HUES6 (cell line): ENCODE results near the gene MUC5AC.

Experiments used
- H3K27ac ChIP-seq: 2 replicates; pipeline ENCODE4 v1.7.0; 2013; ENCODE audit warnings: low read depth, mild to moderate bottlenecking, low read length, inconsistent platforms
- H3K27me3 ChIP-seq: 2 replicates; pipeline ENCODE4 v1.6.1; 2013; ENCODE audit warnings: low read length; ENCODE audit not compliant: control insufficient read depth, insufficient read depth
- H3K36me3 ChIP-seq: 2 replicates; pipeline ENCODE4 v1.6.1; 2013; ENCODE audit warnings: low read length; ENCODE audit not compliant: control insufficient read depth, insufficient read depth
- H3K4me1 ChIP-seq: 2 replicates; pipeline ENCODE4 v1.6.1; 2013; ENCODE audit warnings: low read length; ENCODE audit not compliant: control insufficient read depth, insufficient read depth
- H3K4me3 ChIP-seq: 2 replicates; pipeline ENCODE4 v1.5.1; 2013; ENCODE audit warnings: low read depth, low read length
- H3K9ac ChIP-seq: one replicate; pipeline ENCODE4 v1.6.1; 2013; ENCODE audit warnings: mild to moderate bottlenecking, low read length
- H3K9me3 ChIP-seq: 2 replicates; pipeline ENCODE4 v1.6.1; 2013; ENCODE audit warnings: low read depth, low read length; ENCODE audit not compliant: control insufficient read depth, insufficient read depth

Gene MUC5AC

DNA sequence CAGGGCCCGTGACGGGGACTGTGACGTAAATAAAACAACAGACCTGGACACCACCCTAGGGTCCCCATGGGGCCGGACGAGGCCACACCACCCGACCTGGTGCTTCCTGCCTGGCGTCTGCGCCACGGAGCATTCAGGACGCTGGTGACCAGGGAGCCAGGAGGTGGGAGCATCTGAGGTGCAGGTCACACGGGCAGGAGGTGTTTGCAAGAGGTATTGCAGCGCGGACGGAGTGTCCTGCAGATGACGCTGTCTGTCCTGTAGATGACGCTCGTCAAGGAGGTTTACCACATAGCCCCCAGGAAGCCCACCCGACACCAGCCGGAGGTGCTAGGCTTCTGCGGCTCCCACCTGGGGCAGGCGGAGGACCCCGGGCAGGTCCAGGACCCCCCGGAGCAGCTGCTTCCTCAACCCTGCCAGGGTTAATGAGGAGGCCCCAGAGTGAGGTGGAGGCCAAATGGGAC is 64.1 kb downstream of the MUC5AC start:
- Histone ChIP-seq H3K4me3 (no peak overlapping the region), H3K4me1 (peaks cover 12% of the 10 kb centered on the region), H3K9me3 (no peaks in the 10 kb centered on the region), H3K27me3 (no peaks in the 10 kb centered on the region), H3K36me3 (no peaks in the 10 kb centered on the region), H3K9ac (no peak overlapping the region), H3K27ac (no peak overlapping the region)

DNA sequence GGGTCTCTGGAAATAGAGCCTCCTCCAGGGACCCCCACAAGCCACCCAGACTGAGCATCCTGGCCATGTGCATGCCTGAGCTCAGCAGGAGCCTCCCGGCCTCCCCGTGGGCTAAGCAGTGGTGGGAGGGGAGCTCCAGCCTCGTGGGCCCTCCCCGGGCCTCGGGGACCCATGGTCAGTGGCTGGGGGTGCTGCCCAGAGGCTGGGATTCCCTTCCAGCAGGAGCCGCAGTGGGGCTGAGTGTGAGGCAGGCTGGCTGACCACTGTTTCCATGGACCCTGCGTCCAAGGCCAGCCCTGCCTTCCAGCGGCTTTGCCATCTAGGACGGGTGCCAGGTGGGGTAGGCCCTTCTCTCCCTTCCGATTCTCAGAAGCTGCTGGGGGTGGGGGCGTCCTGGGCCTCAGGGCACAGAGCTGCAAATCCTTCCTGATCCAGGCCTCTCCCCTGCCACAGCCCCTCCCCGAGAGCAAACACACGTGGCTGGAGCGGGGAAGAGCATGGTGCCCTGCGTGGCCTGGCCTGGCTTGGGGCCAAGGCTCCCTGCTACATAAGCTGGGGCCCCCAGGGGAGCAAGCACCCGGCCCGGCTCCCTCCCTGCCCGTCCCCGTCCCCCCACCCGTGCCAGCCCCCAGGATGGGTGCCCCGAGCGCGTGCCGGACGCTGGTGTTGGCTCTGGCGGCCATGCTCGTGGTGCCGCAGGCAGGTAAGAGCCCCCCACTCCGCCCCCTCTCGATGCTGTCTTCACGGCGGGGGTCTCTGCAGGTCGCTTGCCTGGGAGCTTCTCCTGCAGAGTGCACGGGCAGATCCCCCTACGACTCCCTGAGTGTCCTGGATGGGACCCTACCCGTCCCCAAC is 65.0 kb downstream of the MUC5AC start, which contains the start of gene MUC5B:
TSS of gene MUC5B (plus strand) at position 576 of the 855 bp plus-strand sequence. CDS start at position 634, 58 bp downstream.
- H3K27me3 ChIP-seq: no peaks in the 10 kb centered on the region
- no peak within 1 kb of the TSS for H3K4me3 ChIP-seq
- H3K27ac ChIP-seq: no peak within 1 kb of the TSS
- H3K9ac ChIP-seq: no peak within 1 kb of the TSS
- no peaks in the 10 kb centered on the region for H3K9me3 ChIP-seq
- H3K4me1 ChIP-seq: peaks cover 12% of the 10 kb centered on the region
- H3K36me3 ChIP-seq: no peaks in the 10 kb centered on the region

DNA sequence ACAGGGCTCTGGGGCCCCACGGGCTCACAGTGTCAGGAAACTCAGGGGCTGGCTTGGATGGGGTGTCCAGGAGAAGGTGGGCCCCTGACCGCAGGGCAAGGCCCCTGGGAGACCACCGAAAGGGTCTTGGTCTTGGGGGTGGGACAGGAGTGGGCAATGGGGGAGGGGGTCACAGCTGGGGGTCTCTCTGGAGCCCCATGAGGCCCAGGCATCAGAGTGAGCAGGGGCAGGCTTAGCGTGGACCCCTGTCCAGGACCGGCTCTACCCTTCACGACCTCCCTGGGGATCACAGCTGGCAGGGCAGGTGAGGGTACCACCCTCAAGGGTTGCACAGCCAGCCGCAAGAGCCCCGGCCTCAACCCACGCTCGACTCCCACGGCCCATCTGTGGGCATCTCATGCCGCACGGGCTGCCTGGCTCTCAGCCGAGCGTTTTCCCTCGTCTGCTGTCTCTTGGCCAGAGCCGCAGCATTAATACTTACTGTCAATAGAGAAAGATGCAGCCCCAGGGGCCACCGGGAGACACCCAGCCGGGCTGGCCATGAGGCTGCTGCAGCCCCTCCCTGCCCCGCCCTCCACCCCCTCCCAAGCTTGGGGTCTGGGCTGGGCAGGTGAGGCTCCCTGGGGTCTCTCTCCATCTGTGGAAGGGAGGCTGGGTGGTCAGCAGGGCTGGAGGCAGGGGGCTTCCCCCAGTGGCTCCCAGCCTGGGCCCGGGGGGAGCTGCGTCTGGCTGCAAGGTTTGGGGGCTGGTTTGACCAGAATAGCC is 65.8 kb downstream of the MUC5AC start:
- Histone ChIP-seq H3K9ac (no peak overlapping the region), H3K27me3 (no peaks in the 10 kb centered on the region), H3K4me1 (peaks cover 12% of the 10 kb centered on the region), H3K4me3 (no peak overlapping the region), H3K36me3 (no peaks in the 10 kb centered on the region), H3K9me3 (no peaks in the 10 kb centered on the region), H3K27ac (no peak overlapping the region)

DNA sequence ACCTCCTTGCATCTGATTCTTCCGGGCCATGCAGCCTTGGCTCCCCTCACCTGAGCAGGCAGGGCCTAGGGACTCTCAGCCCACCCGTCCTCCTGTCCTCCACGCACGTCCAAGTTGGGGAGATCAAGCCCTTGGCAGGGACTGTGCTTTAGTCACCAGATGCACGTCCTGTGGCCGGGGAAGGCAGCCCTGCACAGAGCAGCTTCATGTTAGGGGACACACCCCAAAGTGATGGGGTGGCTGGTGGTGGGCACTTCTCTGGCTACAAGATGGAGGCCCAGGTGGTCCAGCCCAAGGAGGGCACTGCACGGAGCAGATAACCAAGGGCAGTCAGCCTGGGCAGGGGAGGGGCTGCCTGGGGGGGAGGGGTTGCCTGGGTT is 66.3 kb downstream of the MUC5AC start:
- no peaks in the 10 kb centered on the region for H3K9me3 ChIP-seq
- H3K27me3 ChIP-seq: no peaks in the 10 kb centered on the region
- peaks cover 12% of the 10 kb centered on the region for H3K4me1 ChIP-seq
- no peak overlapping the region for H3K27ac ChIP-seq
- no peak overlapping the region for H3K9ac ChIP-seq
- no peaks in the 10 kb centered on the region for H3K36me3 ChIP-seq
- H3K4me3 ChIP-seq: no peak overlapping the region

DNA sequence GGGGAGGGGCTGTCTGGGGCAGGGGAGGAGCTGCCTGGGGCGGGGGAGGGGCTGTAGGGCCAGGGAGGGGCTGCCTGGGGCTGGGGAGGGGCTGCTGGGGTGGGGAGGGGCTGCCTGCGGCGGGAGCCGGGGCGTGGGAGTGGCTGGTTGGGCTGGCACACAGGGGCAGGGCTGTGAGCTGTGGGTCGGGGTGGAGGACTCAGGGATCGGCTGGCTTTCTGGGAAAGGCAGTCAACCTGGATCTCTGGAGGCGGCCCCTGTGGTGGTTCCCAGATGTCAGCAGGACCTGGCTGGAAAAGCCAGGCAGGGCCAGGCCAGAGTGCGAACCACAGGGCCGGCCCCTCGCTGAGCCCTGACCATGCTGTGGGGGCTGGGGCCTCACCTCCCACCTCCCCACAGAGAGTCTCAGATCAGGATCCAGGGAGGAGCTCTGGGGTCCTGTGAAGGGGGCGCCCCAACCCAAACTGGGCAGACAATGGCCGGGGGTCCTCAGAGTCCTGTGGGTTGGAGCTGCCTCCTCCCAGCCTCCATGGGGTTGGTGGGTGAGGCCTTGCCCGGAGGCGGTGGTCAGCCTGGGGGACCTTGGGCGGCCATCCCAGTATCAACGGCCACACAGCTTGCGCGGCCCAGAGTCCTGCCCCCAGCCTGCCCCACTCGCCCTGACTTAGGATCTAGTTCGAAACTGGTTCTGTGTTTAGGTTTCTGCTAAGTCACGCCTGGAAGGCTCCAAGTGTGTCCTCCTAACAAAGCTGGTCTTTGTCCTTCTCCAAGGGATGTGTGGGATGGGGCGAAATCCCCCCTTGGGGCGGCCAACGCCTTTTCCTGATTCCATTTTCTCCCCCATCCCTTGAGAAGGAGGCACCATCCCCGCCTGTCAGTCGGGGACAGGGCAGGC is 67.0 kb downstream of the MUC5AC start:
- Histone ChIP-seq H3K4me1 (peaks cover 12% of the 10 kb centered on the region), H3K9me3 (no peaks in the 10 kb centered on the region), H3K4me3 (no peak overlapping the region), H3K9ac (no peak overlapping the region), H3K27ac (no peak overlapping the region), H3K27me3 (no peaks in the 10 kb centered on the region), H3K36me3 (no peaks in the 10 kb centered on the region)

DNA sequence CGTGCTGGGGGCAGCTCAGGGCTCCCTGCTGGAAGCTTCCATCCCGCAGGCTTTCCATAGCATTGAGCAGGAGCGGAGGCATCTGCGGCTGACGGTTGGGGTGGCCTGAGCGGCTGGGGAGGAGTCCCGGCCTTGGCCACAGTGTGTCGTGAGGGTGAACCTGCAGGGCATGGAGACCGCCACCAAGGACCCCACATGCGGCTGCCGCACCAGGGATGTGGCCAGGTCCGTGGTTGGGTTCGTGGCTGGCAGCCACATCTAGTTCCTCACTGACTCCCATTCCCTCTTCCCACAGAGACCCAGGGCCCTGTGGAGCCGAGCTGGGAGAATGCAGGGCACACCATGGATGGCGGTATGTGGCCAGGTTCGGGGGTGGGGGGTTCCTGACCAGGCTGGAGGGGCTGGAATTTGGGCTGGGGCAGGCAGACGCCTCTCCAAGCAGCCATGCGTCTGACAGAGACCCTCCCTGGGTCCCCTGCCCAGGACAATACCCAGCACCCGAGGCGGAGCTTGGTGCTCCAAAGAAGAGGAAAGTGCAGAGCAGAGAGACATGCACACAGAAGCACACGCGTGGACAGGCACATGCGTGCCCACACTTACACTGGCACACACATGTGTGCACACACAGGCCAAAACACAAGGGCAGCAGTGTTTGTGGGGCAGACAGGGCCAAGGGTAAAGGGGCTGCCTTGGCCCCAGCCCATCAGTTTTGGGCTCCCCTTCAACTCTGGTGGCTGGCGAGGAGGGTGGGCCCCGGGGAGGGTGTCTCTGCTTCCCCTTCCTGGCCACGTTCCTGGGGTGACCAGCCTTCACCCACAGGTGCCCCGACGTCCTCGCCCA is 67.9 kb downstream of the MUC5AC start:
- H3K4me1 ChIP-seq: peaks cover 12% of the 10 kb centered on the region
- H3K27me3 ChIP-seq: no peaks in the 10 kb centered on the region
- no peak overlapping the region for H3K27ac ChIP-seq
- H3K9me3 ChIP-seq: no peaks in the 10 kb centered on the region
- no peak overlapping the region for H3K9ac ChIP-seq
- no peaks in the 10 kb centered on the region for H3K36me3 ChIP-seq
- H3K4me3 ChIP-seq: no peak overlapping the region

DNA sequence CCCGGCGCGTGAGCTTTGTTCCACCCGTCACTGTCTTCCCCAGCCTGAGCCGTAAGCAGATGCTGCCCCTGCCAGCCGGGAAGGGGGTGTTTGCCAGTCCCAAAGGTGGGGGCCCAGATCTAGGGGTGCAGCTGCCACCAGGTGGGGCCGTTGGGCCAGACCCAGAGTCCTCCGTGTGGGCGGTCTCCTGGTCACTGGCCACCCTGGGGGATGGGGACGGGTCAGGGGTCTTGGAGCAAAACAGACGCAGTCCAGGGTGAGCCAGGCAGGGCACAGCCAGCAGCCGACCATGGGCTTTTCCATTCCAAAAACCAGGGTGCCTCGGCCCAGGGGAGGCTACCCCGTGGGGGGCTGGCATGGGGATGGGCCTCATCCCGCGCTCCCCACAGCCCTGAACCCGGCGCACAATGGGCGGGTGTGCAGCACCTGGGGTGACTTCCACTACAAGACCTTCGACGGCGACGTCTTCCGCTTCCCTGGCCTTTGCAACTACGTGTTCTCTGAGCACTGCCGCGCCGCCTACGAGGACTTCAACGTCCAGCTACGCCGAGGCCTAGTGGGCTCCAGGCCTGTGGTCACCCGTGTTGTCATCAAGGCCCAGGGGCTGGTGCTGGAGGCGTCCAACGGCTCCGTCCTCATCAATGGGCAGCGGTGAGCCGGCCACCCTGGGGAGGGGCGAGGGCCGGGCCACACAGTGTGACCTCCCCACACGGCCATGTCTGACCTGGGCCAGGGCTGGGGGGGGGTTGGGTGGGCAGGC is 68.7 kb downstream of the MUC5AC start:
- peaks cover 12% of the 10 kb centered on the region for H3K4me1 ChIP-seq
- H3K27ac ChIP-seq: no peak overlapping the region
- no peaks in the 10 kb centered on the region for H3K9me3 ChIP-seq
- no peaks in the 10 kb centered on the region for H3K36me3 ChIP-seq
- no peak overlapping the region for H3K4me3 ChIP-seq
- H3K27me3 ChIP-seq: no peaks in the 10 kb centered on the region
- H3K9ac ChIP-seq: no peak overlapping the region

DNA sequence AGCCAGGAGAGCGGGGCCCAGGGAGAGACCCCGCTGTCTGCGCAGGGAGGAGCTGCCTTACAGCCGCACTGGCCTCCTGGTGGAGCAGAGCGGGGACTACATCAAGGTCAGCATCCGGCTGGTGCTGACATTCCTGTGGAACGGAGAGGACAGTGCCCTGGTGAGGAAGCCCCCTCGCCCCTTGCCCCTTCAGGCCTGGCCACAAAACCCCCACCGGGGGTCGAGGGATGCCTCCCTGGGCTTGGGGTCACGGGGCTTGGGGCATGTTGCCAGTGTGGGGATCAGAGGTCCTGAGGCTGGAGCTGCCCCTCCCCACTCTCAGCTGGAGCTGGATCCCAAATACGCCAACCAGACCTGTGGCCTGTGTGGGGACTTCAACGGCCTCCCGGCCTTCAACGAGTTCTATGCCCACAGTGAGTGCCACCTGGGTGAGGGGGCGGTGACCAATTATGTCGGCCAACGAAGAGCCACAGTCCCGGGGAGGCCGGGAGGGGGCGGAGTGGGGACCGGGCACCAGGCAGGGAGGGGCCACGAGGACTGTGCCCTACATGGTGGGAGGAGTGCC is 69.3 kb downstream of the MUC5AC start:
- no peaks in the 10 kb centered on the region for H3K36me3 ChIP-seq
- H3K27me3 ChIP-seq: no peaks in the 10 kb centered on the region

DNA sequence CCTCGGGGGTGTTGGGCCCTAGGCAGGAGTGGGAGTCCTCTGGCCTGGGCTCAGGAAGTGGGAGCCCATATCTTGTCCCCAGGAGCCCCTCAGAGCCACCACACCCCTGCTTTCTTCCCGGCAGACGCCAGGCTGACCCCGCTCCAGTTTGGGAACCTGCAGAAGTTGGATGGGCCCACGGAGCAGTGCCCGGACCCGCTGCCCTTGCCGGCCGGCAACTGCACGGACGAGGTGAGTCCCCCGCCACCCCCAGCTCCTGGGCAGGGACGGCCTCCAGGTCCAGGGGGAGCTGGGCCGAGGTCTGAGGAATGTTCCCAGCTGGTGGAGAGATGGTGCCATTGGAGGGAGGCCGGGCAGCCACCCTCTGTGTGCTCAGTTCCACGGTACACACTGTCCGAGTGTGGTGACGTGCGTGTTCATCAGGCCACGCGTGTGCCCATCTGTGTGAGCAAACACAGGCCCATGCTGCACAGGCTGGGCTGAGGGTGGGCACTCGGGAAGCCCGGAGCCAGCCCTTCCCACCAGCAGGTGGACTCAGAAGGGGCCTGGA is 69.9 kb downstream of the MUC5AC start:
- H3K9ac ChIP-seq: no peak overlapping the region
- H3K27me3 ChIP-seq: no peaks in the 10 kb centered on the region
- no peaks in the 10 kb centered on the region for H3K9me3 ChIP-seq
- H3K36me3 ChIP-seq: no peaks in the 10 kb centered on the region
- H3K4me1 ChIP-seq: peaks cover 12% of the 10 kb centered on the region
- no peak overlapping the region for H3K4me3 ChIP-seq
- no peak overlapping the region for H3K27ac ChIP-seq

More for the DNA sequence above, 69.3 kb downstream of the MUC5AC start:
- no peak overlapping the region for H3K9ac ChIP-seq
- no peak overlapping the region for H3K27ac ChIP-seq
- no peaks in the 10 kb centered on the region for H3K9me3 ChIP-seq
- H3K4me1 ChIP-seq: peaks cover 12% of the 10 kb centered on the region
- no peak overlapping the region for H3K4me3 ChIP-seq
